GM19468 (cell line): ENCODE data around the gene CREB5.

Experiments
- ATAC-seq: cut with Tn5 transposase; IDR thresholded peaks from one replicate; pipeline ENCODE4 v1.9.1; 2021; ENCODE audit warnings: mild to moderate bottlenecking, moderate library complexity, moderate number of reproducible peaks; ENCODE audit not compliant: unreplicated experiment; ENCODE audit errors: extremely low read depth

CREB5 gene

GRCh38 chr7:28405662-28406061, 6.7 kb upstream of the CREB5 start:
- no peak for ATAC-seq

- ATAC-seq, result no peak
Measured at GRCh38 chr7:28406192-28406591, 6.1 kb upstream of the CREB5 start.

- ATAC-seq, result no peak
Measured at GRCh38 chr7:28407651-28408050, 4.7 kb upstream of the CREB5 start.

GRCh38 chr7:28408105-28408959, 4.0 kb upstream of the CREB5 start:
- ATAC-seq, result no peak

- ATAC-seq, result no peak
Measured at GRCh38 chr7:28408960-28409715, 3.2 kb upstream of the CREB5 start.

GRCh38 chr7:28409716-28410627, 2.3 kb upstream of the CREB5 start:
- no peak for ATAC-seq

GRCh38 chr7:28410628-28411531, 1.4 kb upstream of the CREB5 start:
- no peak for ATAC-seq

- no peak for ATAC-seq
Measured at GRCh38 chr7:28413011-28413410, 693 bp downstream of the CREB5 start.

- no peak for ATAC-seq
Measured at GRCh38 chr7:28414453-28414852, 2.1 kb downstream of the CREB5 start.

- ATAC-seq, result no peak
Measured at GRCh38 chr7:28417321-28417940, 5.1 kb downstream of the CREB5 start.

- ATAC-seq, result no peak
Measured at GRCh38 chr7:28418311-28418710, 6.0 kb downstream of the CREB5 start.

GRCh38 chr7:28418966-28419365, 6.6 kb downstream of the CREB5 start:
- no peak for ATAC-seq

GRCh38 chr7:28419716-28420115, 7.4 kb downstream of the CREB5 start:
- no peak for ATAC-seq

- ATAC-seq, result no peak
Measured at GRCh38 chr7:28423112-28423511, 10.8 kb downstream of the CREB5 start.

- no peak for ATAC-seq
Measured at GRCh38 chr7:28423918-28424514, 11.7 kb downstream of the CREB5 start.

GRCh38 chr7:28425496-28425895, 13.2 kb downstream of the CREB5 start:
- ATAC-seq, result no peak

GRCh38 chr7:28427236-28427635, 14.9 kb downstream of the CREB5 start:
- no peak for ATAC-seq

- ATAC-seq, result no peak
Measured at GRCh38 chr7:28430616-28431015, 18.3 kb downstream of the CREB5 start.

GRCh38 chr7:28432105-28432504, 19.8 kb downstream of the CREB5 start:
- no peak for ATAC-seq
